Omental fat pad (tissue), 4 donors: Measurements from ENCODE around the gene CADM1. TPM values are rescaled to one million over a fixed set of nuclear protein-coding genes. Genes with fewer than 3 reads are reported as not detected.

Experiments
- ATAC-seq: fragments of 150-250 bp; one replicate; pipeline ENCODE4 v1.9.1; 2016; ENCODE audit warnings: mild to moderate bottlenecking, moderate library complexity; ENCODE audit not compliant: low FRiP score
- DNase-seq: peaks from one replicate; pipeline ENCODE4 v3.0.0-alpha.2; 2019; ENCODE audit warnings: low spot score
- CTCF ChIP-seq, 3 donors: fragments of 450-650 bp; IDR thresholded peaks; one replicate each; pipeline ENCODE4 v1.5.1; 2016 to 2017; ENCODE audit warnings: antibody characterized with exemption in 3 of 3, mild to moderate bottlenecking in 3 of 3, moderate library complexity in 2 of 3
- total RNA-seq, 4 donors: library from RNA; depleted of rRNA; stranded (reverse); fragments of >200 nt; gene quantifications; one replicate each; pipeline ENCODE4 v1.1.0, GENCODE V29; 2016

CADM1 gene
- total RNA-seq, 4 donors from 2014 or later: 5.8 to 27.9 (median 14.9) TPM

- no peak for TF ChIP-seq CTCF (IDR thresholded peaks at IDR 0.05)
- DNase-seq (no peak), ATAC-seq (no peak)
Measured at GRCh38 chr11:115159207-115159606, 345.0 kb downstream of the CADM1 start.

DNA sequence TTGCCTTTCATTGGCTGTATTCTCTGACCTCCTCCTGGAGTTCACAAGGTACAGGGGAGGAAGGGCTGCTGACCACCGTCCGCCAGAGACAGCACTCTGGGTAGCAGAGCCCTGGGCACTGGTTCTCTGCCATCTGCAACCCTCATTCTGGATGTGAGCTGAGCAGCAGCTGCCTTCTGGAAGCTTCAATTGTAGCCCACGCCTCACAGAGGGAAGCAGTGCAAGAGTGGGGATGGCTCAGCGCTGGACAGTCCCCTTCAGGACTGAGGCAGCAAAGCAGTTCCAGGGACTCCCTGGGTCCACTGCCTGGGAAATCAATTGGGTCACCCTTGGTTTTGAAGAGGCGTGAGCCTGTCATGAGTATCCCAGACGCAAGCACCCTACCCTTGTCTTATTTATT is 346.2 kb downstream of the CADM1 start:
- ATAC-seq: no peak
- no peak for DNase-seq
- TF ChIP-seq CTCF (IDR thresholded peaks at IDR 0.05): no peak

DNA sequence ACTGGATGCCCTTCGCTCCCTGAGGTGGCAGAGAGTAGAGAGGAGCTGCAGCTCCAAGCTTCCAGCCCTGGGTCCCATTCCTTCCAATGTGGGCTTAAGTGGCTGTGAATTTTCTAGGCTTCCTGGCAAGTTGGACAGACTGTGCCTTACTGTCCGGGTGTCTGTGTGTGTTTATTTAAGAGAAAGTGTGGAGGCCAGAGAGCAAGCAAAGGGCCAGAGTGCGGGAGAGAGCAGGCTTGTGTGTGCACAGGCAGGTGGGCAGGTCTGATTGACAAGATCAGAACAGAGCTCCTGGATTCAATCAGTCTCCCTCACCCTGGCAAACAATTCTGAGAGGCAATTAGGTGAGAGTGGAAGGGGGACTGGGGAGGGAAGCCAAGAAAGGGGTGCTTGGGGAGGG is 347.0 kb downstream of the CADM1 start:
- TF ChIP-seq CTCF (IDR thresholded peaks at IDR 0.05): no peak
- no peak for DNase-seq
- ATAC-seq: no peak

GRCh38 chr11:115155978-115156377 is 348.2 kb downstream of the CADM1 start:
- no peak for TF ChIP-seq CTCF (IDR thresholded peaks at IDR 0.05)
- no peak for ATAC-seq
- DNase-seq: no peak

GRCh38 chr11:115155320-115155719 is 348.9 kb downstream of the CADM1 start:
- DNase-seq: no peak
- ATAC-seq: no peak
- no peak for TF ChIP-seq CTCF (IDR thresholded peaks at IDR 0.05)

- TF ChIP-seq CTCF (IDR thresholded peaks at IDR 0.05): no peak
- DNase-seq (no peak), ATAC-seq (no peak)
Measured at GRCh38 chr11:115154355-115154736, 349.9 kb downstream of the CADM1 start.

GRCh38 chr11:115153731-115154354 is 350.4 kb downstream of the CADM1 start:
- no peak for TF ChIP-seq CTCF (IDR thresholded peaks at IDR 0.05)
- ATAC-seq (no peak), DNase-seq (no peak)
